GM10248 (cell line): ENCODE measurements around the gene FGF9.
A peak's percentile ranks its signal among the peaks of the same experiment; 100 is the strongest.

ENCODE experiments used
- CTCF ChIA-PET: fragments of 300-600 bp; sonication (Branson Sonifier 250); formaldehyde crosslinking; extraction: SDS; loops from one replicate; lab custom pipeline; 2021; ENCODE audit warnings: antibody characterized with exemption; lab: Yijun Ruan, JAX
- POLR2A ChIA-PET: fragments of 350-650 bp; sonication (Branson Sonifier 250); formaldehyde crosslinking; extraction: SDS; loops from one replicate; lab custom pipeline; 2020; ENCODE audit warnings: antibody characterized with exemption; lab: Yijun Ruan, JAX
- DNase-seq: peaks from one replicate; pipeline ENCODE4 v3.0.0; 2012; ENCODE audit errors: extremely low spot score
- CTCF ChIP-seq: IDR thresholded peaks from 2 replicates; pipeline ENCODE4 v1.5.1; 2012; ENCODE audit warnings: mild to moderate bottlenecking, low read depth; ENCODE audit errors: extremely low read depth, missing control alignments, control extremely low read depth

Gene FGF9

DNA sequence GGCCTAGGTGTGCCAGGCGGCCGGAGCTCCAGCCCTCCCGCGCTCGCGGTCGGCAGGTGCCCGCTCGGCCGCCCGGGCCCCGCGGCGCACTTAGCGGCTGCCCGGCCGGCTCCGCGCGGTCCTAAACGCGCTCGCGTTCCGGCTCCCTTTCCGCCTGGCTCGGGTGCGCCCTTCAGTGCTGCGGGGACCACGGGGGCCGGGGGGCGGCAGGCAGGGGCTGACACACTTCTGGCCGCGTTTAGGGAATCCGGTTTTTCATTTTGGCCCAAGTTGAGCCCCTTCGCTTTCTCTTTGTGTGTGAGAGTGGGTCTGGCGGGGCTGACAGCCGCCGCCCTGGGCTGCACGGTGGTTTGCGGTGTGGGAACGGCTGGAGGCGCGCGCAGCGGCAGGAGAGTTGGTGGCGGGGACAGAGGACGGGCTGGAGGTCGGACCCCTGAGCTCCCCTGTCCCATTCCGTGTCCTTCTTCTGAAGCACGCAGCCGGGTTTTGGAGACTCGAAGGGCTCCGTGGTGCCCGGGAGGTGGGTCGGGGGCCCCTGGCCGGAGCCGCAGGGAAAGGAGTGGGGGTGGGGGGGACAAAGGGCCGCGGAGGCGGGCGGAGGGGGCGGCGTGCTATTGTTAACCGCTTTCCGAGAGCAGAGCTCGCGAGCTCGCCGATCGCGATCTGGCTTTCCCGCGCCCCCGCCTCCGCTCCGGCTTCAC lies 3.1 kb downstream of the FGF9 start:
- CTCF ChIA-PET, result no interaction called here
- POLR2A ChIA-PET, result no interaction called here
- DNase-seq, result peak; percentile 71
- no peak for TF ChIP-seq CTCF

DNA sequence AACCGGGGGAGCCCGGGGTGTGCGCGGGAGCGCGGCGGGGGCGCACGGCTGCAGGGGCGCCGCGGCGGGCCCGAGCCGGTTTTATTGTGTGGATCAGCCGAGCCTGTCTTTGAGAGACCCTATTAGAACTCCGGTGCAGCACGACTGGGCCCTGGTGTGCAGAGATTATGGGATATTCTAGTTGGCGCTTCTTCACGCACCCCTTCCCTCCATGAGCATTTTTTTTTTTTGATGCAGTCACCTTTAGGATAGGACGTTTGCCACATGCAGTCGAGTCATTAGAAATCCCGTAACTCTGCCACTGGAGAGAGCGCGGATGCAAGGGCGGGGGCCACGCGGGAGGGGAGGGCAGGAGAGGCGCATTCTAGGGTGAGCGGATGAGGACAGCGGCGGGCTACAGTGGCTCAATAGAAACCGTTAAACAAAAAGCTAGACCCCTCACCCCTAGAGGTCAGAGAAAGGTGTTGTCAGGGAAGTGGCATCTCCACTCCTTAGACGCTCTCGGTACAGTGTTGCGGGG lies 3.7 kb downstream of the FGF9 start:
- DNase-seq, result peak; percentile 30
- TF ChIP-seq CTCF, result no peak
- POLR2A ChIA-PET, result no interaction called here
- CTCF ChIA-PET, result no interaction called here

DNA sequence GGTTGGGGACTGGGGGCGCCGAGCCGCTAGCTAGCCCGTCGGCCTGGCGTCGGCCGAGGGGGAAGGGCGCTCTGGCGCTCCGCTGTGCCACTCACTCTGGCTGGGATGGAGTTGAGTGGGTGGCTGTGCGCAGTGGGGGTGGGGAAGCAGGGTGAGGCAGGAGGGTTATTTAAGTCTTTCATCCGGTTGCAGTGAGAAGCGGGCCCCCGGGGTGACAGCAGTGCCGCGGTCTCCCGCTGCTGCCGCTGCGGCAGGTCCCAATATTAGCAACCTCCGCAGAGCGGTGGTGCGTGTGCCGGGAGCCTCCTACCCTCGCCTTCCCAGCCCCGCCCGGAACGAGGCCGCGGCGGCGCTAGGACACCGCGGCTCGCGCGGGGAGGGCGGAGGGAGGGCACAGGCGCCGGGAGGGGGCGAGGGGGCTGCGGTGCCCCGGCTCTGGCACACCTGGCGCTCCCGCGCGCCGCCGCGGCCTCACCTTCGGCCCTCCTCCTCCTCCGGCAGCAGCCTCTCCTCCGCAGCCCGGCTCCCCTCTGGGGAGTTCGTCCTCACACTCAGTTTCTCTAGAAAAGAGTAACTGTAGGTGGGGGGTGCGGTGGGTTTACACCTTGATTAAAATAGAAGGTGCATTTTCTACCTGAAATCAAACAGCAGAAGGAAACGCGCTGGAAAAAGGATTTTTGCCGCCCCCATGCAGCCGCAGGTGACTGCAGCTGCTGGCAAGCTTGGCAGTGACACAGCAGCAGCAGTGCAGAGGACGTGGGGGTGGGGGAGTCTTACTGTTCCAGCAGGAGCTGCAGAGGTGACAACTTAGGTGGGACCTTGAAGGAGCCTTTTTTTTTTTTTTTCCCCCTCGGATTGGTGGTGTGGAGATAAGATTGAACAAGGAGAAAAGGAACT lies 4.5 kb downstream of the FGF9 start:
- no peak for TF ChIP-seq CTCF
- peak; percentile 35 for DNase-seq
- ChIA-PET POLR2A (no interaction called here), CTCF (interaction anchor here (2.2 kb wide), 1 partner anchor 37 kb away, joined by 9 read pairs; no protein-coding TSS in a partner anchor)

DNA sequence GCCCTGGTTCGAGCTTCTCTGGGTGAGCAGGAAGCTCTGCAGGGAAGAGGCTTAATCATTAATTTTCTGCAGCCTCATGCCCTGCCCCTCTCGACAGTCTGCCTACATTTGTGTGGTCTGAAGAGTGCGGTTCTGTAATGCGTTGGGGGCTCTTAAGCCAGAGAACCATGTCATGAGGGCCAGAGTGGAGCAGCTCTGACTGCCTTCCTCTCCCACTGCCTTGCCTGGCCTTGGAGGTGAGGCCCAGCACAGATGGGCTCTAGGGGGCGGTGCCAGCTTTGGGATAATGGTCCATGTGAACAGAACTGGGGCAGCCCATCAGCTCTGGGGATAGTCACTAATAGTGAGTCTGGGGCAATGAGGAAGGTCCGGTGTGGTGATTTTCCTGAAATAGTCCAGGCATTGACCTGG lies 5.7 kb downstream of the FGF9 start:
- peak; percentile 30 for TF ChIP-seq CTCF
- CTCF ChIA-PET, result interaction anchor here (0.7 to 2.2 kb wide), 4 partner anchors 33 to 602 kb away, joined by 3 to 9 read pairs (median 3); no protein-coding TSS in a partner anchor
- POLR2A ChIA-PET, result no interaction called here
- peak; percentile 18 for DNase-seq

DNA sequence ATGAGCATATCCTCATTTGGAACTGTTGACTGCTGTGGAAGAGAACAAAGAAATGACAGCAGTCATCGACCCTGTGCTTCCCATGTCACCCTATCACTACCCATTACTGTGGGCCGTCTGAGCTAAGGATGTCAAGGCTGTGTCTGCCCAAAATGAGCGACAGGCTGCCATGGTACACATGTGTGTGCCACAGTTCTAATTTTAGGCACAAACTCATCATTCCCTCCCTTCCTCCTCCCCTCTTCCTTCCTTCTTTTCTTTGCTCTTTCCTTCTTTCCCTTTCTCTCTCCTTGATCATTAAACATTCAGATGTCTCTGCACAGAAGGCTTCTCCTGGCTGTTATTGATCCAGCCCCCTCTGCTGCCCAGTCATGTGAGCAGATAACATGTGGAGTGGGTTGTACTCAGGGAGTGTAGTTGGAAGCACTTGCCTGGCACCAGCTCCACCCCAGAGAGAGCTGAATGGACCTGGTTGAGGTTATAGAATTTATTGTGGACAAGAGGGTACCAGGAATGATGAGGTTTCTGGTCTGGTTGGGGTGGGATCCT lies 6.3 kb downstream of the FGF9 start:
- DNase-seq, result no peak
- no peak for TF ChIP-seq CTCF
- ChIA-PET CTCF (interaction anchor here (1.1 to 2.2 kb wide), 3 partner anchors 33 to 56 kb away, joined by 3 to 9 read pairs (median 3); no protein-coding TSS in a partner anchor), POLR2A (no interaction called here)
